Hepatocyte (in vitro differentiated cells): Measurements from ENCODE around the gene FLT1. TPM values are rescaled to one million over a fixed set of nuclear protein-coding genes. Genes with fewer than 3 reads are reported as not detected.

Experiments
- DNase-seq: peaks from one replicate; pipeline ENCODE4 v3.0.0-alpha.2; 2016; ENCODE audit warnings: low spot score
- H2AFZ ChIP-seq: fragments of 200-600 bp; sonication (generic); 2 replicates; pipeline ENCODE4 v1.6.0; 2016; ENCODE audit warnings: antibody characterized with exemption, mild to moderate bottlenecking
- H3K27ac ChIP-seq: fragments of 200-600 bp; sonication (generic); 2 replicates; pipeline ENCODE4 v1.5.1; 2016; ENCODE audit warnings: mild to moderate bottlenecking
- H3K27me3 ChIP-seq: fragments of 200-600 bp; sonication (generic); 2 replicates; pipeline ENCODE4 v1.6.1; 2016
- H3K36me3 ChIP-seq: fragments of 200-600 bp; sonication (generic); replicated peaks from 2 replicates; pipeline ENCODE4 v1.5.1; 2016; ENCODE audit warnings: low read depth; ENCODE audit not compliant: insufficient read depth
- H3K4me1 ChIP-seq: fragments of 200-600 bp; sonication (generic); 2 replicates; pipeline ENCODE4 v1.5.1; 2016; ENCODE audit warnings: mild to moderate bottlenecking, moderate library complexity; ENCODE audit not compliant: insufficient read depth
- H3K4me2 ChIP-seq: fragments of 200-600 bp; sonication (generic); 2 replicates; pipeline ENCODE4 v1.6.0; 2016
- H3K4me3 ChIP-seq: fragments of 200-600 bp; sonication (generic); 2 replicates; pipeline ENCODE4 v1.5.1; 2016; ENCODE audit warnings: mild to moderate bottlenecking
- H3K79me2 ChIP-seq: fragments of 200-600 bp; sonication (generic); 2 replicates; pipeline ENCODE4 v1.6.0; 2017; ENCODE audit warnings: mild to moderate bottlenecking
- H3K9me2 ChIP-seq: fragments of 200-600 bp; sonication (generic); replicated peaks from 2 replicates; pipeline ENCODE4 v1.6.0; 2017; ENCODE audit warnings: mild to moderate bottlenecking; ENCODE audit not compliant: insufficient read depth
- H3K9me3 ChIP-seq: fragments of 200-600 bp; sonication (generic); 2 replicates; pipeline ENCODE4 v1.5.1; 2016; ENCODE audit warnings: low read depth, mild to moderate bottlenecking
- H4K20me1 ChIP-seq: fragments of 200-600 bp; sonication (generic); 2 replicates; pipeline ENCODE4 v1.6.0; 2016; ENCODE audit warnings: mild to moderate bottlenecking; ENCODE audit not compliant: insufficient read depth, poor library complexity, severe bottlenecking
- CTCF ChIP-seq: fragments of 200-600 bp; sonication (generic); IDR thresholded peaks from 2 replicates; pipeline ENCODE4 v1.5.1; 2016; ENCODE audit warnings: antibody characterized with exemption, mild to moderate bottlenecking; ENCODE audit not compliant: poor library complexity
- EZH2 ChIP-seq: fragments of 200-600 bp; sonication (generic); IDR thresholded peaks from 2 replicates; pipeline ENCODE4 v1.6.1; 2016; ENCODE audit warnings: antibody characterized with exemption, mild to moderate bottlenecking, borderline replicate concordance
- EZH2phosphoT487 ChIP-seq: fragments of 200-600 bp; sonication (generic); IDR thresholded peaks from one replicate; pipeline ENCODE4 v1.6.1; 2018; ENCODE audit warnings: antibody characterized with exemption, mild to moderate bottlenecking, low read depth, moderate library complexity; ENCODE audit not compliant: unreplicated experiment, severe bottlenecking
- WGBS: methylation state at CpG from one replicate; pipeline ENCODE4 v1.1.6; 2016; ENCODE audit warnings: low lambda C conversion rate; ENCODE audit errors: missing lambda C conversion rate; 5-methylcytosine and 5-hydroxymethylcytosine counted together
- polyA plus RNA-seq: library from polyadenylated mRNA; unstranded; fragments of >200 nt; fragmentation: Nextera tagmentation; extraction: Ambion mirVana; gene quantifications from 2 replicates; pipeline ENCODE4 v1.2.1, GENCODE V29; 2016
- total RNA-seq: library from RNA; depleted of rRNA; stranded (reverse); fragments of >200 nt; gene quantifications from 2 replicates; pipeline ENCODE4 v1.2.3, GENCODE V29; 2014

FLT1 gene
- total and polyA plus RNA-seq, 2 experiments from 2014 or later: 30.4 to 40.1 TPM

GRCh38 chr13:28537171-28537570 lies 42.2 kb upstream of the FLT1 start:
- Histone ChIP-seq H3K79me2 (no peaks in the 10 kb centered on the region), H3K4me1 (no peaks in the 10 kb centered on the region), H3K27ac (no peak overlapping the region), H3K4me2 (no peak overlapping the region), H2AFZ (no peak overlapping the region), H3K27me3 (peaks cover 10% of the 10 kb centered on the region), H3K9me3 (no peaks in the 10 kb centered on the region), H3K4me3 (no peak overlapping the region), H3K36me3 (no peaks in the 10 kb centered on the region), H4K20me1 (no peaks in the 10 kb centered on the region), H3K9me2 (no peaks in the 10 kb centered on the region)
- no peak for DNase-seq
- 67% methylated on average over 3 of the region's 3 CpGs for WGBS
- TF ChIP-seq EZH2 (no peak), EZH2phosphoT487 (no peak), CTCF (no peak)

- DNase-seq: no peak
- Histone ChIP-seq H3K27ac (no peak overlapping the region), H3K4me3 (no peak overlapping the region), H3K79me2 (no peaks in the 10 kb centered on the region), H3K9me2 (no peaks in the 10 kb centered on the region), H3K9me3 (no peaks in the 10 kb centered on the region), H2AFZ (no peak overlapping the region), H3K4me1 (peaks cover 8% of the 10 kb centered on the region), H3K4me2 (no peak overlapping the region), H3K36me3 (no peaks in the 10 kb centered on the region), H3K27me3 (peaks cover 16% of the 10 kb centered on the region), H4K20me1 (no peaks in the 10 kb centered on the region)
- 89% methylated on average over 3 of the region's 3 CpGs for WGBS
- TF ChIP-seq CTCF: no peak
- no peak for TF ChIP-seq EZH2
- no peak for TF ChIP-seq EZH2phosphoT487
Observed at GRCh38 chr13:28536371-28536770, 41.4 kb upstream of the FLT1 start.

GRCh38 chr13:28535734-28536133 lies 40.8 kb upstream of the FLT1 start:
- Histone ChIP-seq H2AFZ (no peak overlapping the region), H3K27ac (no peak overlapping the region), H3K36me3 (no peaks in the 10 kb centered on the region), H3K4me3 (no peak overlapping the region), H4K20me1 (no peaks in the 10 kb centered on the region), H3K9me3 (no peaks in the 10 kb centered on the region), H3K9me2 (no peaks in the 10 kb centered on the region), H3K4me1 (peaks cover 10% of the 10 kb centered on the region), H3K4me2 (no peak overlapping the region), H3K79me2 (no peaks in the 10 kb centered on the region), H3K27me3 (peaks cover 23% of the 10 kb centered on the region)
- no peak for DNase-seq
- 86% methylated on average over 2 of the region's 2 CpGs for WGBS
- no peak for TF ChIP-seq CTCF
- TF ChIP-seq EZH2phosphoT487: no peak
- TF ChIP-seq EZH2: no peak

- DNase-seq: no peak
- Histone ChIP-seq H3K9me3 (no peaks in the 10 kb centered on the region), H3K27ac (no peak overlapping the region), H4K20me1 (no peaks in the 10 kb centered on the region), H3K4me3 (no peak overlapping the region), H2AFZ (no peak overlapping the region), H3K4me2 (no peak overlapping the region), H3K4me1 (peaks cover 10% of the 10 kb centered on the region), H3K9me2 (no peaks in the 10 kb centered on the region), H3K27me3 (peaks cover 32% of the 10 kb centered on the region), H3K79me2 (no peaks in the 10 kb centered on the region), H3K36me3 (no peaks in the 10 kb centered on the region)
- no peak for TF ChIP-seq EZH2phosphoT487
- no peak for TF ChIP-seq EZH2
- TF ChIP-seq CTCF: no peak
- 93% methylated on average over 5 of the region's 5 CpGs for WGBS
Observed at GRCh38 chr13:28534801-28535200, 39.9 kb upstream of the FLT1 start.
